Epidermal melanocyte (primary cell): ENCODE results near the gene PCSK5.
"Not testable (repeated sequence)": the region's sequence is repeated elsewhere in the genome, so short reads cannot be mapped to it uniquely, and the experiment has no call there.

Experiments
- DNase-seq: peaks from one replicate; pipeline ENCODE4 v3.0.0; 2011; ENCODE audit warnings: low spot score; ENCODE audit not compliant: insufficient read length

The PCSK5 gene

GRCh38 chr9:75890472-75891276, at the start of gene PCSK5:
PCSK5 (plus strand) TSS chr9:75890673; CDS start chr9:75891182, 509 bp downstream.
- peak; percentile 80 for DNase-seq

- DNase-seq = no peak
Measured at GRCh38 chr9:75844321-75844720, 46.2 kb upstream of the PCSK5 start.

- no peak for DNase-seq
Measured at GRCh38 chr9:75845806-75846205, 44.7 kb upstream of the PCSK5 start.

- DNase-seq = no peak
Measured at GRCh38 chr9:75847085-75847484, 43.4 kb upstream of the PCSK5 start.

- no peak for DNase-seq
Measured at GRCh38 chr9:75850459-75851200, 39.8 kb upstream of the PCSK5 start.

- no peak for DNase-seq
Measured at GRCh38 chr9:75851917-75852316, 38.6 kb upstream of the PCSK5 start.

- no peak for DNase-seq
Measured at GRCh38 chr9:75852746-75853145, 37.7 kb upstream of the PCSK5 start.

GRCh38 chr9:75855509-75855908, 35.0 kb upstream of the PCSK5 start:
- DNase-seq = no peak

GRCh38 chr9:75858497-75859092, 31.9 kb upstream of the PCSK5 start:
- DNase-seq = no peak

GRCh38 chr9:75864266-75864665, 26.2 kb upstream of the PCSK5 start:
- no peak for DNase-seq

- DNase-seq = peak; percentile 30
Measured at GRCh38 chr9:75866273-75866871, 24.1 kb upstream of the PCSK5 start.

GRCh38 chr9:75868526-75868925, 21.9 kb upstream of the PCSK5 start:
- DNase-seq = not testable (repeated sequence)

GRCh38 chr9:75869236-75869635, 21.2 kb upstream of the PCSK5 start:
- DNase-seq = no peak

- no peak for DNase-seq
Measured at GRCh38 chr9:75870450-75870849, 20.0 kb upstream of the PCSK5 start.

- no peak for DNase-seq
Measured at GRCh38 chr9:75871624-75872023, 18.8 kb upstream of the PCSK5 start.

GRCh38 chr9:75873712-75874111, 16.8 kb upstream of the PCSK5 start:
- no peak for DNase-seq

GRCh38 chr9:75876999-75877640, 13.4 kb upstream of the PCSK5 start:
- DNase-seq = no peak

GRCh38 chr9:75878488-75878860, 12.0 kb upstream of the PCSK5 start:
- no peak for DNase-seq

GRCh38 chr9:75880618-75881017, 9.9 kb upstream of the PCSK5 start:
- DNase-seq = no peak

GRCh38 chr9:75881761-75882160, 8.7 kb upstream of the PCSK5 start:
- DNase-seq = no peak

- DNase-seq = no peak
Measured at GRCh38 chr9:75885652-75886051, 4.8 kb upstream of the PCSK5 start.
